ENCODE data around the gene UROC1. TPM values are rescaled to one million over a fixed set of nuclear protein-coding genes. Genes with fewer than 3 reads are reported as not detected.

UROC1 gene
- total RNA-seq, 1 donor, result not detected

DNA sequence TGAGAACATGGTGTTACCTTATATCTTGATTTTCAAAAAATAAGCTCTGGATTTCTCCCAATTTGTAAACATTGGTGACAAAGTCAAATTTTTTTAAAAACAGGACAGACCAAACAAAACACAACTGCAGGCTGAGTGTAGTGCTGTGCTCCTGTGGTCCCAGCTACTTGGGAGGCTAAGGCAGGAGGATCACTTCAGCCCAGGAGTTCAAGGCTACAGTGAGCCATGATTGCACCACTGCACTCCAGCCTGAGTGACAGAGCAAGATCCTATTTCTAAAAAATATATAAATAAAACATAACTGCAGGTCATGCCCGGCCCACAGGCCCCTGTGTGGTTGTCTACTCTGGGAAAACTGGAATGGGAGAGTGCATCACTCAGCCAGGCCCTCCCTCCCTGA lies 37.9 kb downstream of the UROC1 start:
- Histone ChIP-seq H3K9me3 (ENCODE audit: low read depth, low read length) (no peaks in the 10 kb centered on the region), H3K27me3 (ENCODE audit: insufficient read depth, low read length) (no peaks in the 10 kb centered on the region), H3K4me3 (ENCODE audit: low read length) (no peak overlapping the region), H3K4me1 (ENCODE audit: insufficient read depth, low read length) (peaks cover 10% of the 10 kb centered on the region)

DNA sequence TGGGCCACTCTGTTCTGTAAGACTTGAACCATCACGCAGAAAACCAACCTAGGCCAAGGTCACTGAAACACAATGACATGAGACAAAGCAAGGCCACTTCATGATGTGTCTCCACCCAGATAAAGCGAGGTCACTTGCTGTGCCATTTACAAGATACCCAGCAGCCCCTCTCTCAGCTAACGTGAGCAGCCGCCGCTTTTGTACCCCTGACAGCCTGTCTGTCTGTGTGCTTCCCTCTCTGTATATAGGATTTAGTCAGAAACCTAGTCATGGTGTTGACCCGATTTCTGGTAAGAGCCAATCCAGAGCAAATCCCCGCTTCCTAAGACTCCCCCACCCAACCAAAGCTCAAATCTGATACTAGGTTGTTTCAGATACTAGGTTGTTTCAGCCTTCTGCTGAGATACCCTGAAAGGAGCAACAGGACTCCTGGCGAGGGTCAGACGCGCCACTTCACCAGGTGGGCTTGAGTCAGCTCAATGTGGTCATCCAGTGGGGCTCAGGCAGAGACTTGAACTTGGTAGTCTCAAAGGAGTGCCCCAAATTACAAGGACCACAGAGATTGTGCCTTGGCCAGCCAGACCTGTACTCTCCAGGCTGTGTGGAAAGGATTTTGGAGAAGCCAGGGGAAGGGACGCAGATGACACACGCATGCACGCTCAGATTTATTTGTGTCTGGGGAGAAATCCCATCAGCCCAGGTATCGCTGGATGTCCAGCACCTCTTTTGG lies 38.8 kb downstream of the UROC1 start:
- Histone ChIP-seq H3K27me3 (ENCODE audit: insufficient read depth, low read length) (no peaks in the 10 kb centered on the region), H3K9me3 (ENCODE audit: low read depth, low read length) (no peaks in the 10 kb centered on the region), H3K4me3 (ENCODE audit: low read length) (no peak overlapping the region), H3K4me1 (ENCODE audit: insufficient read depth, low read length) (peaks cover 19% of the 10 kb centered on the region)

GRCh38 chr3:126477061-126477380 lies 40.6 kb downstream of the UROC1 start:
- Histone ChIP-seq H3K27me3 (ENCODE audit: insufficient read depth, low read length) (no peaks in the 10 kb centered on the region), H3K4me3 (ENCODE audit: low read length) (no peak overlapping the region), H3K9me3 (ENCODE audit: low read depth, low read length) (no peaks in the 10 kb centered on the region), H3K4me1 (ENCODE audit: insufficient read depth, low read length) (peaks cover 36% of the 10 kb centered on the region)

- Histone ChIP-seq H3K4me3 (ENCODE audit: low read length) (peak overlapping the region; percentile 50), H3K27me3 (ENCODE audit: insufficient read depth, low read length) (no peaks in the 10 kb centered on the region), H3K4me1 (ENCODE audit: insufficient read depth, low read length) (peaks cover 41% of the 10 kb centered on the region), H3K9me3 (ENCODE audit: low read depth, low read length) (no peaks in the 10 kb centered on the region)
These were observed 41.2 kb downstream of the UROC1 start for GRCh38 chr3:126476166-126477060.

DNA sequence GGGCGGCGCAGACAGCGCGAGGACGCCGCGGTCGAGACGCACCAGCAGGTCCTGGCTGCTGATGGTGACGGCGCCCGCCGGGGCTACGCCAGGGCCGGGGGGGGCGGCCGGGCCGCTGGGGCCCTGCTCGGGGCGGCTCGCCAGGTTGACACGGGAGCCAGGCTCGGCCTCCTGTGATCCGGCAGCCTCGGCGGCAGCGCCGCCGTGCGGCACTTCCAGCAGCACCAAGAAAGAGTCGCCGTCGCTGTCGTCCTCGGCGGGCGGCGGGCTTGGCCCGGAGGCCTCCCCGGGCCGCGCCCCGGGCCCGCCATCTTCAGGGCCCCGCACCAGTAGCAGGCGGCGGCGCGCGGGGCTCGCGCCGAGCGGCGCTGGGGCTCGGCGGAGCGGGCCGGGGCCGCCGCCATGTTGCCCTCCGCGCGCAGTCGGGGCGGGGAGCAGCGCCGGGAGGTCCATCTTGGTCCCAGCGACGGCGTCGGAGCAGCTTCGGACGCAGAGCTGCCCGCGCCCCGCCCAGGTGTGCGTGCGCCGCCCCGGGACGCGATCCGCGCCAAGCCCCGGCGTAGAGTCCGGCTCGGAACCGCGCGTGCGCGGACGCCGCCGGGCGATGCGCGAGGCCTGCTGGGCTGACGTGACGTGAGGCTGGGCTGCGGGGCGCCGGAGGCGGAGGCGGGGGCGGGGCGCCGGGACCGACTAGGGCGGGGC lies 42.0 kb downstream of the UROC1 start, which contains the start of gene ZXDC:
TSS of gene ZXDC (minus strand) at position 479 of the 702 bp plus-strand sequence. CDS start at position 453, 26 bp downstream.
- Histone ChIP-seq H3K9me3 (ENCODE audit: low read depth, low read length) (no peaks in the 10 kb centered on the region), H3K4me1 (ENCODE audit: insufficient read depth, low read length) (peaks cover 41% of the 10 kb centered on the region), H3K27me3 (ENCODE audit: insufficient read depth, low read length) (no peaks in the 10 kb centered on the region), H3K4me3 (ENCODE audit: low read length) (peak within 1 kb of the TSS; percentile 66)

DNA sequence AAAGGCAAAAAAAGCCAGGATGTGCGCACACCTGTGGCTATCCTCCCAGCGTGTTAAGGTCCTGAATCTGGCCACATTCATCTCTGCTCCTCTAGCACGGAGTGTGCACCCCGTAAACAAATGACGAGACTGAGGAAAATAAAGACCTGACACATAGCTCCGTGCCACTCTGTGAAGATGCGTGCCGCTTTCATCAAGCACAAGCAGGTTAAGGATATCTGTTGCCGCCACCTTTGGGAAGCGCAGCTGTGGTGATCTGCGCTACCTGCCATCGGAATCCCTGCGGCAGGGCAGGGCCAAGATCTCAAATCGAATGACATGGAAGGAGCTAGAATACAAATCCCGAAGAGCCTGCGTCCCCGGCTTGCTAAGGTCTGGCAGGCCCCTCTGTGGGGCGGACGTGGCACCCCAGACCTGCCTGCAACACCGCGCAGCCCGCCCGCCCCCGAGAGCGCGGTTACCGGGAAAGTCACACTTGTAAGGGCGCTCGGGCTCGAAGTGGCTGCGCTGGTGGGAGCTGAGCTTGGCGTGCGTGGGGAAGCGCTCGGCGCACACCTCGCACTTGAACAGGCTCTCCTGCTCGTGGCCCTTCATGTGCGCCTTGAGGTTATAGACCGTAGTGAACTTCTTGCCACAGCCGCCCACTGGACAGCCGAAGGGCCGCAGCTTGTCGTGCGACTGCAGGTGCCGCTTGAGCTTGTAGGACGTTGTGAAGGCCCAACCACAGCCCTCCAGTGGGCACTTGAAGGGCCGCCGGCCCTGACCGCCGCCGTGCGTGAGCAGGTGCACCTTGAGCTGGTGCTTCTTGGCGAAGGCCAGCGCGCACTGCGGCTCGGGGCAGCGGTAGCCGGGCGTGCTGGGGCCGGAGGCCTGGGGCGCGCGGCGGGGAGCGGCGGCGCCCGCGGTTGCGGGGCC lies 42.8 kb downstream of the UROC1 start:
- H3K27me3 ChIP-seq (ENCODE audit: insufficient read depth, low read length), result no peaks in the 10 kb centered on the region
- peaks cover 41% of the 10 kb centered on the region for H3K4me1 ChIP-seq (ENCODE audit: insufficient read depth, low read length)
- H3K9me3 ChIP-seq (ENCODE audit: low read depth, low read length), result no peaks in the 10 kb centered on the region
- H3K4me3 ChIP-seq (ENCODE audit: low read length), result peak overlapping the region; percentile 66

DNA sequence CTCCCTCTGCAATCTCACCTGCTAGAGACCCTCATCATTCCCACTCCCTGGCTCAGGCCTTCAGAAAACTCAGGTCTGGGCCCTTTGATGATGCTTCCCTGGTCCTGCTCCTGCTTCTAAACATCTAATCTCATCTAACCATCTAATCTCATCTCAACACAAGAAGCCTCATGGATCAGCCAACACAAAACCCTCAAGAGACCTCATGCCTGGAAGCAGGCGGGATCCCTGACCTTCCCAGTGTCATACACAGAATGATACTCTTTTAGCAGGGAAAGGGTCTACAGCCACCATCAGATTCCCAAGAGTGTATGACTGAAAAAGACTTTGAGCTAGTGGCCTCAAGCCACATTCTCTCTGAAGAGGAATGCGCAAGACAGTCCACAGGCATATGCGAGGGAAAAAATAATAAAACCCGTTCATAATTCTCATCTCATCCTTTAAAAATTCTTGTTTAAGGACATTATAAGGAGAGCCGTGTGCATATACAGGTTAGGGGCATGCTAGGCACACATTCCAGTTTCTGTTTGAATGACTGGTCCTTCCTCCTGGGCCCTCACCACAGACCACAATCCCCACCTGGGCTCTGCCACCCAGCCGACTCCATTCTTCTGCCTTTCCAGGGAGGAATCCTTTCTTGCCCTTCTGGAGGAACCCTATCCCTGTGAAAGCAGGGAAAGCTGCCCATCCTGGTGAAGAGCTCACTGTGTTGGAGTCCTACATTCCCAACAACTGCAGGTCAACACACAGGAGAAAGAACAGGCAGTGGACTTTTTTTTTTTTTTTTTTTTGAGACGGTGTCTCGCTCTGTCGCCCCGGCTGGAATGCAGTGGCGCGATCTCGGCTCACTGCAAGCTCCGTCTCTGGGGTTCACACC lies 44.0 kb downstream of the UROC1 start:
- Histone ChIP-seq H3K27me3 (ENCODE audit: insufficient read depth, low read length) (no peaks in the 10 kb centered on the region), H3K9me3 (ENCODE audit: low read depth, low read length) (no peaks in the 10 kb centered on the region), H3K4me1 (ENCODE audit: insufficient read depth, low read length) (peaks cover 44% of the 10 kb centered on the region), H3K4me3 (ENCODE audit: low read length) (no peak overlapping the region)

GRCh38 chr3:126472277-126473006 lies 45.1 kb downstream of the UROC1 start:
- H3K27me3 ChIP-seq (ENCODE audit: insufficient read depth, low read length), result no peaks in the 10 kb centered on the region
- no peaks in the 10 kb centered on the region for H3K9me3 ChIP-seq (ENCODE audit: low read depth, low read length)
- H3K4me1 ChIP-seq (ENCODE audit: insufficient read depth, low read length), result peaks cover 55% of the 10 kb centered on the region
- peak overlapping the region; percentile 21 for H3K4me3 ChIP-seq (ENCODE audit: low read length)

DNA sequence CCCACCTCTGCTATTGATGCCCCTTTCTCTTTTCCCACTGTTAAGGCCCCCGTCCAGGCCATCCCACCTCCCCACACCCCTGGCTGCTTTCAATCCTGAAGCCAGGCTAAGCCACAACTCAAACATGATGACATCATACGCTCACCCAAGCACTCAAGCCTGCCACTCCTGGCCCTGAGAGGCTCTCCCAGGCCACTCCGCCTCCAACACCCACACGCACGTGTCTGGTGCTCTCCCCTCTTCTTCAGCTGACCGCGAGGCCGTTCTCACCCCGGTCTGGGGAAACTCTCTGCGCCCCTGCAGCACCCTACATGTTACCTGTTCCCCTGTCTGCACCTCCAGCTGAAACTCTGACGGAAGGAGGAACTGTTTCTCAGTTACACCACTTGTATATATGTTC lies 48.1 kb downstream of the UROC1 start:
- Histone ChIP-seq H3K4me1 (ENCODE audit: insufficient read depth, low read length) (peaks cover 72% of the 10 kb centered on the region), H3K4me3 (ENCODE audit: low read length) (no peak overlapping the region), H3K27me3 (ENCODE audit: insufficient read depth, low read length) (no peaks in the 10 kb centered on the region), H3K9me3 (ENCODE audit: low read depth, low read length) (no peaks in the 10 kb centered on the region)

- no peaks in the 10 kb centered on the region for H3K9me3 ChIP-seq (ENCODE audit: low read depth, low read length)
- no peaks in the 10 kb centered on the region for H3K27me3 ChIP-seq (ENCODE audit: insufficient read depth, low read length)
- H3K4me3 ChIP-seq (ENCODE audit: low read length), result no peak overlapping the region
- peaks cover 65% of the 10 kb centered on the region for H3K4me1 ChIP-seq (ENCODE audit: insufficient read depth, low read length)
These were observed 49.3 kb downstream of the UROC1 start for GRCh38 chr3:126468028-126468891.

DNA sequence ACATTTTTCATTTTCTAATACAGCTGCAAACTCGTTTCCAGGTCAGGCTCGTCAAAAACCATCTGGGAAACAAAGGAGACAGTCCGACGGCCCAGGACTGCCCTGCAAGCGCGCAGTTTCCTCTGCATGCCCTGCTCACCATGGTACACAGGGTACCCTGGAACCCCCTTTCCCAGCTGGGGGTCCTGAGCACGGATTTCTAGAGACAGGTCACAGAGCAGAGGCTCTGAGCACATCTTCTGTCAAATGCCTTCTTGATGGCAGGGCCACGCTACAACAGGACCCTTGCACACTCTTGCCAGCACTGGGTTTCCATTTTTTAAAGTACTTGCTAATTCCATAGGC lies 50.0 kb downstream of the UROC1 start:
- Histone ChIP-seq H3K27me3 (ENCODE audit: insufficient read depth, low read length) (no peaks in the 10 kb centered on the region), H3K4me1 (ENCODE audit: insufficient read depth, low read length) (peaks cover 58% of the 10 kb centered on the region), H3K4me3 (ENCODE audit: low read length) (no peak overlapping the region), H3K9me3 (ENCODE audit: low read depth, low read length) (no peaks in the 10 kb centered on the region)

DNA sequence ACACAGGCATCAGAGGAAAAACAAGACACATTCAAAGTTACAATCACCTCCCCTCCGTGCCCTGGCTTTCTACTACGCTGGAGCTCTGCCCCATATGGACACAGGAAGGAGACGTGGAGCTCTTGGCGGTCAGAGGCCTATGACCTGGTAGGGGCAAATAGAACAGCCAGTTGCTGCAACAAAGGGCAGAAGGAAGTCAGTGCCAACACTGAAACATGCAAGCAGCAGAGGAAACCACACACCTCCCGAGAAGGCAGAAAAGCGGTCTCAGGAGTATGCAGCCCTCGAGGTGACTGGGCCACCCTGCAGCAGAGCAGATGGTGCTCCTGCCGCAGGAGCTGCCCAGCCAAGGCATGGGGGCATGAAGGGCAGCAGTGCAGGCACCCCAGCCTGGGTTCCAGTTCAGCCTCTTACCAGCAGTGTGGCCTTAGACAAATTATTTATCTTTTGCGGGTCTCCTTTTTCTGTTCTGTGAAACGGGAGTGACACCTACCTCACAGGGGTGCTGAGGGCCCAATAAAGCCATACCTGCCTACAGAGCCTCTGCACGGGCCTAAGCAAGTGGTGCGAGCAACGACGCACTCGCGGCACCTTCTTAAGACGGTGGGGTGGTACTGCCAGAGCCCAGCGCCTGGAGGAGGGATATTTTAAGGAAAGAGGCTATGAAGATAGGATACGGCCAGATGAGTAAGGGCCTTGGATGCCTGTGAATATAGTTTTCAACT lies 50.5 kb downstream of the UROC1 start:
- Histone ChIP-seq H3K4me1 (ENCODE audit: insufficient read depth, low read length) (peaks cover 53% of the 10 kb centered on the region), H3K9me3 (ENCODE audit: low read depth, low read length) (no peaks in the 10 kb centered on the region), H3K4me3 (ENCODE audit: low read length) (no peak overlapping the region), H3K27me3 (ENCODE audit: insufficient read depth, low read length) (no peaks in the 10 kb centered on the region)
